Gastrocnemius medialis (tissue), 4 donors: ENCODE results near the gene C19orf25. TPM values are rescaled to one million over a fixed set of nuclear protein-coding genes. Genes with fewer than 3 reads are reported as not detected.

Source experiments
- ATAC-seq, 2 donors: fragments of 150-250 bp; one replicate each; pipeline ENCODE4 v1.9.1; 2016
- DNase-seq, 2 donors: peaks; one replicate each; pipeline ENCODE4 v3.0.0-alpha.2; 2019
- H3K27ac ChIP-seq, 4 donors: fragments of 200-600 bp; sonication (generic); 1 replicate in 1 of 4; 2 replicates in 3 of 4; pipeline ENCODE4 v1.5.1; 2016 to 2018; ENCODE audit warnings: mild to moderate bottlenecking in 2 of 4, moderate library complexity in 1 of 4
- H3K27me3 ChIP-seq, 3 donors: fragments of 200-600 bp; sonication (generic) in 2 of 3; 1 replicate in 1 of 3; 2 replicates in 2 of 3; pipeline versions ENCODE4 v1.5.1 to v1.6.0; 2016 to 2019; ENCODE audit warnings: mild to moderate bottlenecking in 1 of 3, moderate library complexity in 1 of 3
- H3K36me3 ChIP-seq, 2 donors: fragments of 200-600 bp; sonication (generic) in 1 of 2; one replicate each; pipeline ENCODE4 v1.5.1; 2017 to 2018
- H3K4me1 ChIP-seq, 2 donors: fragments of 200-600 bp; sonication (generic) in 1 of 2; one replicate each; pipeline ENCODE4 v1.5.1; 2016 to 2017; ENCODE audit warnings: mild to moderate bottlenecking in 2 of 2
- H3K4me3 ChIP-seq, 4 donors: fragments of 200-600 bp; sonication (generic) in 3 of 4; 1 replicate in 1 of 4; 2 replicates in 3 of 4; pipeline ENCODE4 v1.5.1; 2016 to 2019; ENCODE audit warnings: mild to moderate bottlenecking in 2 of 4
- H3K9me3 ChIP-seq, 3 donors: fragments of 200-600 bp; sonication (generic) in 2 of 3; 1 replicate in 1 of 3; 2 replicates in 2 of 3; pipeline ENCODE4 v1.5.1; 2016 to 2019
- POLR2A ChIP-seq, 2 donors: fragments of 450-650 bp; IDR thresholded peaks; one replicate each; pipeline ENCODE4 v1.6.1; 2017; ENCODE audit warnings: antibody characterized with exemption in 2 of 2, mild to moderate bottlenecking in 2 of 2, moderate library complexity in 2 of 2
- in situ Hi-C, 4 donors: fragments of 200-750 bp; cut with MboI; loops; one replicate each; pipeline versions ENCODE4 v1.15.0 to v1.8.0; 2017; ENCODE audit warnings: low sequenced_read_pairs in 4 of 4
- intact Hi-C: fragments of 100-400 bp; cut with DNase I; formaldehyde crosslinking; loops from one replicate; pipeline ENCODE4 v1.15.1; 2023; ENCODE audit warnings: low total_unique reads
- total RNA-seq, 4 donors: library from RNA; depleted of rRNA; stranded (reverse); fragments of >200 nt; gene quantifications; one replicate each; pipeline versions ENCODE4 v1.1.0 to v1.2.3, GENCODE V29; 2016
- TF ChIP-seq, protein P1 (sequence below), 5 experiments: fragments of 450-650 bp in 3 of 5; fragments of 200-600 bp in 2 of 5; sonication (generic) in 2 of 5; IDR thresholded peaks in 4 of 5; conservative IDR thresholded peaks in 1 of 5; 1 replicate in 4 of 5; 2 replicates in 1 of 5; pipeline ENCODE4 v1.5.1; 2016 to 2019; ENCODE audit warnings: antibody characterized with exemption in 5 of 5, mild to moderate bottlenecking in 3 of 5, moderate library complexity in 3 of 5

The C19orf25 gene
- total RNA-seq, 4 donors from 2014 or later = 18.7 to 25.7 (median 19.9) TPM

DNA sequence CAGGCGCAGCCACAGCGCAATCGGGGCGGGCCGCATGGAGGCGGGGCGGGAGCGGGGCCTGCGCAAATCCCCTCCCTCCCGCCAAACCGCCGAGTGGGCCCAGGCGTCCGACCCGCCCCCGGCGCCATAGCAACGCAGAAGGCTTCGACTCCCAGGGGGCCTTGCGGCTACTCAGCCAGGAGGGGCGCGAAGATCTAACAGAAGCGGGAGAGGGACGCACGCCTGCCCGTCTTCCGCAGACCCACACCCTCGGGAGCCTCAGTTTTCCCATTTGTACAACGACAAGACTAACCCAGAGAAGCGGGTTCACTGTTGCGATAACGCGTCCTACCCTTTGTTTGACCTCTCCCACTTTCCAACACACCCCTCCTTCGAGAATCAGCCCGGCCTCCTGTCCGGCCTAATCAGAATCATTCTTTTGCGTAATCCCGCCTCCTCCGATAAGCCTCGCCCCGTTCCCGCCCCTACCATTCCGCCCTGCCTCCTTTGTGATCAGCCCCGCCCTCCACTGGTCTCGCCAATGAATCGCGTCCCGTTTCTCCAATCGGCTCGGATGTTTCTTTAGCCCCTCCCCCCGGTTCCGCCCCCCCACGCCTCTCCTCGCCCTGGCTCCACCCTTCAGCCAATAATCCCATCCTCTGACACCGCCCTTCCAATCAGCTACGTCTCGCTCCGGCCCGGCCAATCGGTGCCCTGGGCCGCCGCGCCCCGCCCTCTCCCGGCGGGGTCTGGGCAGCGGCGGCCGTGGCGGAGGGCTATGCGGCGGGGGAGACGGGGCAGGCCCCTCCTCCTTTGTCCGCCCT lies 11.5 kb upstream of the C19orf25 start, which contains the start of gene PCSK4:
Gene PCSK4, minus strand, starts transcription at position 40 of the 803 bp plus-strand sequence. Its CDS starts 4 bp downstream, at position 36.
- ATAC-seq = peak; percentile 94 to 98
- in situ Hi-C loops = no loop called here
- H3K4me3 ChIP-seq = peak within 1 kb of the TSS; percentile 54 to 73 (median 62)
- H3K4me1 ChIP-seq = peaks cover 5 to 9% of the 10 kb centered on the region in 2 donors
- intact Hi-C loops = loop anchor here (1.0 to 2.0 kb wide), 3 partner anchors 11 to 102 kb away; partner anchors contain the start of genes C19orf25 and MBD3
- DNase-seq = peak; percentile 98 to 99
- H3K9me3 ChIP-seq = no peaks in the 10 kb centered on the region
- no peak for TF ChIP-seq POLR2A (IDR thresholded peaks at IDR 0.05)
- TF ChIP-seq, protein P1, sequence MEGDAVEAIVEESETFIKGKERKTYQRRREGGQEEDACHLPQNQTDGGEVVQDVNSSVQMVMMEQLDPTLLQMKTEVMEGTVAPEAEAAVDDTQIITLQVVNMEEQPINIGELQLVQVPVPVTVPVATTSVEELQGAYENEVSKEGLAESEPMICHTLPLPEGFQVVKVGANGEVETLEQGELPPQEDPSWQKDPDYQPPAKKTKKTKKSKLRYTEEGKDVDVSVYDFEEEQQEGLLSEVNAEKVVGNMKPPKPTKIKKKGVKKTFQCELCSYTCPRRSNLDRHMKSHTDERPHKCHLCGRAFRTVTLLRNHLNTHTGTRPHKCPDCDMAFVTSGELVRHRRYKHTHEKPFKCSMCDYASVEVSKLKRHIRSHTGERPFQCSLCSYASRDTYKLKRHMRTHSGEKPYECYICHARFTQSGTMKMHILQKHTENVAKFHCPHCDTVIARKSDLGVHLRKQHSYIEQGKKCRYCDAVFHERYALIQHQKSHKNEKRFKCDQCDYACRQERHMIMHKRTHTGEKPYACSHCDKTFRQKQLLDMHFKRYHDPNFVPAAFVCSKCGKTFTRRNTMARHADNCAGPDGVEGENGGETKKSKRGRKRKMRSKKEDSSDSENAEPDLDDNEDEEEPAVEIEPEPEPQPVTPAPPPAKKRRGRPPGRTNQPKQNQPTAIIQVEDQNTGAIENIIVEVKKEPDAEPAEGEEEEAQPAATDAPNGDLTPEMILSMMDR (IDR thresholded peaks at IDR 0.05 in 4 of 5, conservative IDR thresholded peaks at IDR 0.05 in 1 of 5) = peak in 1 of 5 experiments; percentile 5
- no peaks in the 10 kb centered on the region for H3K27me3 ChIP-seq
- peak within 1 kb of the TSS; percentile 70 to 86 (median 76) for H3K27ac ChIP-seq
- no peaks in the 10 kb centered on the region for H3K36me3 ChIP-seq

DNA sequence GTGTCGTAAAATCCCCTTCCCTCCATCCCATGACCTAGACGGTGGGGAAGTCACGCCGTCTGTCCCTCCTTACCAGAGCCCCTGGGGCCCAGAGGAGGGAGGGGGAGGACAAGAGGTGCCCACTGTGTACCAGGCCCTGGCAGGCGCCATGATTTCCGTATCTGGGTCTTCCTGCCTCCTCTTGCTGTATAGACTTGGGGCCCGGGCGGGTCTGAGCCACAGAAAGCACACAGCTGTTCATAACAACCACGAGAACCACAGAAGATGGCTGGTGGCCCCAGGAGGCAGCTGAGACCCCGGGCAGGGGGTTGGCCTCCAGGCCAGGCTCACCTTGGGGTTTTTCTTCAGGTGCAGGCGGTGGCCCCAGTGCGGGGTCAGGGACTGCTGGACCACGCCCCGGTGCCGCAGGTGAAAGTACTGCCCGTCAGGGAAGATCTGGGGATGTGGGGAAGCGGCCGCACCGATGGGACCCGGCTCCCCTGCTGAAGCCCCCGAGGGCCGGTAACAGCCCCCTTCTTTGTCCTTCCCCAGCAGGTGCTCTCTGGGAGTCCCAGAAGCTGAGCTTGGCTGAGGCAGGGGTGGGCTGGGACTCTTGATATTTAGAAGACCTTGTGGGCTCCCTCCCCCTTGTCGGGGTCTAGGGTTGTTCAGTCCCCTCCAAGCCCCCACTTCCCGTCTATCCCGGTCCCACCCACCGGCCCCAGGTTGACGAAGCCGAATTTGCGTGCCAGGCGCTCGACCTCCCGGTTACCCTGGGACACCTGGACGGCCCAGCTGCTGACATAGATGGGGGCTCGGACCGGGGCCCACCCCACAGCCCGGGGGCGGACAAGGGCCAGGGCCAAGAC lies 10.7 kb upstream of the C19orf25 start:
- TF ChIP-seq POLR2A (IDR thresholded peaks at IDR 0.05) = no peak
- TF ChIP-seq, protein P1 (IDR thresholded peaks at IDR 0.05 in 4 of 5, conservative IDR thresholded peaks at IDR 0.05 in 1 of 5) = no peak

DNA sequence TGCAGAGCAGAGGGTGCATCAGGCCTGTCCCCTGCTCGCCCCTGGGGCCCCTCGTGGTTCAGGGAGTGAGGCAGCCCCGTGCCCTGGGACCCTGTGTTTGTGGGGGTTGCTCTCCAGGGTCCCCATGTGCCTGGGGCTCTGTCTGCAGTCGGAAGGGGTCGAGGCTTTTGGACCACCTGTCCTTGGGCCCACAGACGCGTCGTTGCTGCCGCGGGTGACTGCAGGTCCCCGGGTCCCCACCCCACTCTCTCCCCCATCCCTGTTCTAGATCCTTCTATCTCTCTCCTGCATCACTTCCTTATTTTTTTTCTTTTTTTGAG lies 9.2 kb upstream of the C19orf25 start:
- TF ChIP-seq, protein P1 (IDR thresholded peaks at IDR 0.05 in 4 of 5, conservative IDR thresholded peaks at IDR 0.05 in 1 of 5) = no peak
- TF ChIP-seq POLR2A (IDR thresholded peaks at IDR 0.05) = no peak
- no peak overlapping the region for H3K4me3 ChIP-seq
- in situ Hi-C loops (no loop called here), intact Hi-C loops (no loop called here)
- H3K27me3 ChIP-seq = no peaks in the 10 kb centered on the region
- DNase-seq (no peak), ATAC-seq (no peak)
- peaks cover 5 to 9% of the 10 kb centered on the region in 2 donors for H3K4me1 ChIP-seq
- no peaks in the 10 kb centered on the region for H3K9me3 ChIP-seq
- H3K27ac ChIP-seq = no peak overlapping the region
- no peaks in the 10 kb centered on the region for H3K36me3 ChIP-seq

More for the DNA sequence above, 10.7 kb upstream of the C19orf25 start:
- in situ Hi-C loops (no loop called here), intact Hi-C loops (loop anchor here (1.0 to 2.0 kb wide), 3 partner anchors 10 to 103 kb away; partner anchors contain the start of genes C19orf25 and MBD3)
- DNase-seq (no peak), ATAC-seq (no peak)
- Histone ChIP-seq H3K36me3 (no peaks in the 10 kb centered on the region), H3K9me3 (no peaks in the 10 kb centered on the region), H3K27me3 (no peaks in the 10 kb centered on the region), H3K27ac (peak overlapping the region; percentile 70 to 86 (median 76)), H3K4me3 (peak overlapping the region; percentile 54 to 73 (median 58)), H3K4me1 (peaks cover 5 to 9% of the 10 kb centered on the region in 2 donors)

DNA sequence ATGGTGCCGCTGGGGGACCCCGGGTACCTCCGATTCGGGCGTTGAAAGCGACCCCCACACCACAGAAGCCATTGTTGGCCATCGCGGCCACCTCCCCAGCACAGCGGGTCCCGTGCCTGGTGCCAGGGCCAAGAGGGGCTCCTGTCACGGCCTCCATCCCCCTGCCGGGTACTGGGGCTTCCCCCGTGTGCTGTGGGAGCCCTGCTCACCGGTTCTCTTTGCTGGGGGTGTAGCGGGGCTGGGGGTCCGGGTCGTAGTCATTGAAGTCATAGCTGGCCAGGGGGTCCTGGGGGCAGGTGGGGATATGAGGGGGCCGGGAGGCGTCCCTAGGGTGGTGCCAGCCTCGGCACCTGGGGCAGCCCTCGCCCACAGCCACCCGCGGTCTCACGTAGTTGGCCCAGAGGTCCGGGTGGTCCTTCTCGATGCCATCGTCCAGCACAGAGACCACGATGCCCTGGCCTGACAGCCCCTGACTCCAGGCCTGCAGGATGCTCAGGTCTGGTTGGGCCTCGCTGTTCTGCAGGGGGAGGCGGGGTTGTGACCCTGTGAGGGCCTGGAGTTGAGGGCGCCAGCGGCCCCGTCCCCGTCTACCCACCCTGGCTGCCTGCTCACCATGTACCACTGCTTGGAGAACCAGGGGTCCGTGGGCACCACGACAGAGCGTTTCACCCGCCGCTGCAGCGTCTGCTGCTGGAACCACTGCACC lies 8.7 kb upstream of the C19orf25 start:
- H3K4me1 ChIP-seq = peaks cover 5 to 9% of the 10 kb centered on the region in 2 donors
- intact Hi-C loops (no loop called here), in situ Hi-C loops (no loop called here)
- no peaks in the 10 kb centered on the region for H3K27me3 ChIP-seq
- no peak for TF ChIP-seq POLR2A (IDR thresholded peaks at IDR 0.05)
- TF ChIP-seq, protein P1 (IDR thresholded peaks at IDR 0.05 in 4 of 5, conservative IDR thresholded peaks at IDR 0.05 in 1 of 5) = no peak
- ATAC-seq = no peak
- no peak overlapping the region for H3K27ac ChIP-seq
- DNase-seq = no peak
- no peak overlapping the region for H3K4me3 ChIP-seq
- no peaks in the 10 kb centered on the region for H3K36me3 ChIP-seq
- H3K9me3 ChIP-seq = no peaks in the 10 kb centered on the region
